B cell (primary cell): ENCODE results near the gene ANXA1.

Source experiments
- EZH2 ChIP-seq: IDR thresholded peaks from 2 replicates; pipeline ENCODE4 v1.6.1; 2012; ENCODE audit warnings: borderline replicate concordance, low read depth, mild to moderate bottlenecking, moderate library complexity, low read length; ENCODE audit not compliant: insufficient read depth, poor library complexity, severe bottlenecking
- TF ChIP-seq, protein P1 (sequence below): fragments of 200-600 bp; IDR thresholded peaks from one replicate; pipeline ENCODE4 v1.8.0; 2022; ENCODE audit warnings: antibody characterized with exemption, mild to moderate bottlenecking

GRCh38 chr9:73206851-73207250 is 55.2 kb downstream of the ANXA1 start:
- TF ChIP-seq EZH2: no peak
- TF ChIP-seq, protein P1, sequence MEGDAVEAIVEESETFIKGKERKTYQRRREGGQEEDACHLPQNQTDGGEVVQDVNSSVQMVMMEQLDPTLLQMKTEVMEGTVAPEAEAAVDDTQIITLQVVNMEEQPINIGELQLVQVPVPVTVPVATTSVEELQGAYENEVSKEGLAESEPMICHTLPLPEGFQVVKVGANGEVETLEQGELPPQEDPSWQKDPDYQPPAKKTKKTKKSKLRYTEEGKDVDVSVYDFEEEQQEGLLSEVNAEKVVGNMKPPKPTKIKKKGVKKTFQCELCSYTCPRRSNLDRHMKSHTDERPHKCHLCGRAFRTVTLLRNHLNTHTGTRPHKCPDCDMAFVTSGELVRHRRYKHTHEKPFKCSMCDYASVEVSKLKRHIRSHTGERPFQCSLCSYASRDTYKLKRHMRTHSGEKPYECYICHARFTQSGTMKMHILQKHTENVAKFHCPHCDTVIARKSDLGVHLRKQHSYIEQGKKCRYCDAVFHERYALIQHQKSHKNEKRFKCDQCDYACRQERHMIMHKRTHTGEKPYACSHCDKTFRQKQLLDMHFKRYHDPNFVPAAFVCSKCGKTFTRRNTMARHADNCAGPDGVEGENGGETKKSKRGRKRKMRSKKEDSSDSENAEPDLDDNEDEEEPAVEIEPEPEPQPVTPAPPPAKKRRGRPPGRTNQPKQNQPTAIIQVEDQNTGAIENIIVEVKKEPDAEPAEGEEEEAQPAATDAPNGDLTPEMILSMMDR: no peak
